Mesothelial cell of epicardium (in vitro differentiated cells): ENCODE measurements around the gene TMX3. TPM values are rescaled to one million over a fixed set of nuclear protein-coding genes. Genes with fewer than 3 reads are reported as not detected.

ENCODE experiments used
- DNase-seq, 2 experiments: peaks; one replicate each; pipeline ENCODE4 v3.0.0; 2021; ENCODE audit warnings: low spot score in 2 of 2; ENCODE audit not compliant: unreplicated experiment in 2 of 2
- H3K27ac Mint-ChIP-seq: 2 replicates; pipeline ENCODE4 v1.8.0; 2021; ENCODE audit warnings: mixed read lengths
- H3K27me3 Mint-ChIP-seq: 2 replicates; pipeline ENCODE4 v1.8.0; 2021; ENCODE audit warnings: low read depth, mixed read lengths
- H3K36me3 Mint-ChIP-seq: 2 replicates; pipeline ENCODE4 v1.8.0; 2021; ENCODE audit warnings: mixed read lengths
- H3K4me1 Mint-ChIP-seq: 2 replicates; pipeline ENCODE4 v1.8.0; 2021; ENCODE audit warnings: mixed read lengths
- H3K4me3 Mint-ChIP-seq: 2 replicates; pipeline ENCODE4 v1.8.0; 2021; ENCODE audit warnings: mild to moderate bottlenecking, moderate library complexity, mixed read lengths
- H3K9me3 Mint-ChIP-seq: 2 replicates; pipeline ENCODE4 v1.8.0; 2021; ENCODE audit warnings: mixed read lengths
- CTCF ChIP-seq: fragments of 200-600 bp; sonication (generic); IDR thresholded peaks from one replicate; pipeline ENCODE4 v1.5.0; 2021; ENCODE audit warnings: antibody characterized with exemption; ENCODE audit not compliant: unreplicated experiment
- total RNA-seq: library from RNA; stranded (reverse); gene quantifications from 3 replicates; pipeline ENCODE4 v1.2.1, GENCODE V29; 2021

Gene TMX3
- total RNA-seq, 1 donor from 2014 or later, result 51.1 TPM

- Mint-ChIP-seq H3K4me1 (no peaks in the 10 kb centered on the region), H3K36me3 (peaks cover 37% of the 10 kb centered on the region), H3K4me3 (no peak overlapping the region), H3K9me3 (no peaks in the 10 kb centered on the region), H3K27me3 (no peaks in the 10 kb centered on the region), H3K27ac (no peak overlapping the region)
- TF ChIP-seq CTCF, result no peak
- no peak for DNase-seq
Observed at GRCh38 chr18:68696937-68697336, 18.0 kb downstream of the TMX3 start.

- H3K4me3 Mint-ChIP-seq, result no peak overlapping the region
- no peaks in the 10 kb centered on the region for H3K4me1 Mint-ChIP-seq
- TF ChIP-seq CTCF, result no peak
- no peaks in the 10 kb centered on the region for H3K9me3 Mint-ChIP-seq
- H3K27ac Mint-ChIP-seq, result no peak overlapping the region
- H3K36me3 Mint-ChIP-seq, result peaks cover 30% of the 10 kb centered on the region
- DNase-seq, result no peak
- H3K27me3 Mint-ChIP-seq, result no peaks in the 10 kb centered on the region
Observed at GRCh38 chr18:68694316-68694715, 20.6 kb downstream of the TMX3 start.

- Mint-ChIP-seq H3K27me3 (no peaks in the 10 kb centered on the region), H3K4me3 (no peak overlapping the region), H3K36me3 (peaks cover 26% of the 10 kb centered on the region), H3K27ac (no peak overlapping the region), H3K9me3 (no peaks in the 10 kb centered on the region), H3K4me1 (no peaks in the 10 kb centered on the region)
- no peak for TF ChIP-seq CTCF
- DNase-seq, result no peak
Observed at GRCh38 chr18:68693091-68693815, 21.7 kb downstream of the TMX3 start.

- Mint-ChIP-seq H3K36me3 (peaks cover 26% of the 10 kb centered on the region), H3K4me3 (no peak overlapping the region)
Observed at GRCh38 chr18:68679528-68679927, 35.4 kb downstream of the TMX3 start.

GRCh38 chr18:68676913-68677312 is 38.0 kb downstream of the TMX3 start:
- no peak for TF ChIP-seq CTCF
- H3K4me1 Mint-ChIP-seq, result no peaks in the 10 kb centered on the region
- H3K27me3 Mint-ChIP-seq, result no peaks in the 10 kb centered on the region
- no peaks in the 10 kb centered on the region for H3K9me3 Mint-ChIP-seq
- peaks cover 24% of the 10 kb centered on the region for H3K36me3 Mint-ChIP-seq
- H3K27ac Mint-ChIP-seq, result no peak overlapping the region
- H3K4me3 Mint-ChIP-seq, result no peak overlapping the region
- DNase-seq, result no peak

More at GRCh38 chr18:68679528-68679927, 35.4 kb downstream of the TMX3 start:
- DNase-seq, result no peak
- no peaks in the 10 kb centered on the region for H3K9me3 Mint-ChIP-seq
- H3K4me1 Mint-ChIP-seq, result no peaks in the 10 kb centered on the region
- H3K27me3 Mint-ChIP-seq, result no peaks in the 10 kb centered on the region
- TF ChIP-seq CTCF, result no peak
- H3K27ac Mint-ChIP-seq, result no peak overlapping the region
